Measurements from ENCODE around the gene SEPTIN3.
A peak's percentile ranks its signal among the peaks of the same experiment; 100 is the strongest.
"Not testable (repeated sequence)": the region's sequence is repeated elsewhere in the genome, so short reads cannot be mapped to it uniquely, and the experiment has no call there.

SEPTIN3 gene

DNA sequence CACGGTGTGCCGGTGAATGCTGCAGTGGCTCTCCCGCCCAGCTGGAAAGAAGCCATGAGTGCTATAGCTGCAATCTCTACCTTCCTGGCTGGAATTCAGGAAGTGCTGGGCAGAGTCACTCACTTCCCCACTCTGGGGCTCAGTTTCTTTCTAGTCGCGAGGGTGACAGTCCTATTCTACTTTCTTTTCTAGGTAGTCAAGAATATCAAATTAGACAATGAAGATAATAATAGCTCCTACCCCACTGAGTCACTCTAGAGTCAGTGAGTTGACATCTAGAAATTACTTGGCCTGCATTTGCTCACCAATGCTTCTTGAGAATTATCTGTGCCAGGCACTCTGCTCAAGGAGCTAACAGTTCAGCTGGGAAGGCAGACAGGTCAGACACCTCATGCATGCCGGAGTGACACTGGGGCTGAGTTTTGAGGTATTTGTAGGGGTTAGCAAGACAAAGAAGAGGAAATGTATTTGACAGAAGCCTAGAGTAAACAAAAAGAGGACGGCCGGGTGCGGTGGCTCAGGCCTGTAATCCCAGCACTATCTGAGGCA, 25.5 kb upstream of the SEPTIN3 start:
- no peak for DNase-seq

- DNase-seq = peak; percentile 97
These were observed 22.4 kb upstream of the SEPTIN3 start, which contains the start of gene CENPM for GRCh38 chr22:41946629-41947423. CENPM (minus strand) TSS chr22:41947152; CDS start chr22:41947076, 76 bp downstream.

DNA sequence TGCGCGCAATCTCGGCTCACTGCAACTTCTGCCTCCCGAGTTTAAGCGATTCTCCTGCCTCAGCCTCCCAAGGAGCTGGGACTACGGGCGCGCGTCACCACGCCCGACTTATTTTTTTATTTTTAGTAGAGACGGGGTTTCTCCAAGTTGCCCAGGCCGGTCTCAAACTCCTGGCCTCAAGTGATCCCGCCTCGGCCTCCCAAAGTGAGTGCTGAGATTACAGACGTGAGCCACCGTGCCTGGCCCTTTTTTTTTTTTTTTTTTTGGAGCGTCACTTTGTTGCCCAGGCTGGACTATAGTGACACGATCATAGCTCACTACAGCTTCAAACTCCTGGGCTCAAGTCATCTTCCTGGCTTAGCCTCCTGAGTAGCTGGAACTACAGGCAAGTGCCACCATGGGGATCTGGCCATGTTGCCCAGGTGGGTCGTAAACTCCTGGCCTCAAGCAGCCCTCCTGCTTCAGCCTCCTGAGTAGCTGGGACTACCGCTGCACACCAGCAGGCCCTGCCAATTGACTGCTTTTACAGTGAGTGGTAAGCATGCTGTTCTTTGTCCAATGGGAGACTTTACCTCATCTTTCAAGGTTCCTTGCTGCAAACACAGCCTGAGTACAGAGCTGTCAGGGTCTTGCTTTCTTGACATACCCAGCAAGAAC, 21.7 kb upstream of the SEPTIN3 start:
- no peak for DNase-seq

- no peak for DNase-seq
These were observed 21.1 kb upstream of the SEPTIN3 start for GRCh38 chr22:41948142-41948541.

DNA sequence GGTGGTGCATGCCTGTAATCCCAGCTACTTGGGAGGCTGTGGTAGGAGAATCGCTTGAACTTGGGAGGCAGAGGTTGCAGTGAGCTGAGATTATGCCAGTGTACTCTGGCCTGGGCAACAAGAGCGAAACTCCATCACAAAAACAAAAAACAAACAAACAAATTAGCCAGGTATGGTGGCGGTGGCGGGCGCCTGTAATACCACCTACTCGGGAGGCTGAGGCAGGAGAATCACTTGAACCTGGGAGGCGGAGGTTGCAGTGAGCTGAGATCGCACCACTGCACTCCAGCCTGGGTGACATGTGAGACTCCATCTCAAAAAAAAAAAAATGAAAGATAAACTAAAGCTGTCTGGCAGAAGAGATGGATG, 20.3 kb upstream of the SEPTIN3 start:
- DNase-seq = not testable (repeated sequence)

GRCh38 chr22:41949297-41949965, 19.8 kb upstream of the SEPTIN3 start:
- no peak for DNase-seq

GRCh38 chr22:41951898-41952474, 17.3 kb upstream of the SEPTIN3 start, which contains the start of gene SMIM45:
SMIM45 (plus strand) TSS chr22:41952150.
- DNase-seq = no peak

DNA sequence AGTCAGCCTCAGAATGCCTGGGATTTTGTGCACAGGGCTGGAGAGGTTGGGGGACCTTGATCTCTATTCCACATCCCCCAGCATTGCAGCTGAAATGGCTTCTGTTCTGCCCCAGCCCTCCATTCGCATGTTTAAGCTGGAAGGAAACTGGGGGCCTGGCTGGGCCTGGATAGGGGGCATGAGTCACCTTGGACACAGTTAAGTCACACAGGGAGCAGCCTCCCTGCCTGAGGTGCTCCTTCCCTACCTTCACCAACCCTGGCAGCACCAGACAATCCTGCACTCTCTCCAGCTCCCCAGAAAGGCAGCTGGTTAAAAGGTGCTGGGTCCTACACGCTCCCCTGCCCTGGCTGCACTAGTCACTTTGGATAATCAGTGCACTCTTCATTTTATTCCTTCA, 16.5 kb upstream of the SEPTIN3 start:
- DNase-seq = no peak

- DNase-seq = no peak
These were observed 11.2 kb upstream of the SEPTIN3 start for GRCh38 chr22:41957941-41958556.

DNA sequence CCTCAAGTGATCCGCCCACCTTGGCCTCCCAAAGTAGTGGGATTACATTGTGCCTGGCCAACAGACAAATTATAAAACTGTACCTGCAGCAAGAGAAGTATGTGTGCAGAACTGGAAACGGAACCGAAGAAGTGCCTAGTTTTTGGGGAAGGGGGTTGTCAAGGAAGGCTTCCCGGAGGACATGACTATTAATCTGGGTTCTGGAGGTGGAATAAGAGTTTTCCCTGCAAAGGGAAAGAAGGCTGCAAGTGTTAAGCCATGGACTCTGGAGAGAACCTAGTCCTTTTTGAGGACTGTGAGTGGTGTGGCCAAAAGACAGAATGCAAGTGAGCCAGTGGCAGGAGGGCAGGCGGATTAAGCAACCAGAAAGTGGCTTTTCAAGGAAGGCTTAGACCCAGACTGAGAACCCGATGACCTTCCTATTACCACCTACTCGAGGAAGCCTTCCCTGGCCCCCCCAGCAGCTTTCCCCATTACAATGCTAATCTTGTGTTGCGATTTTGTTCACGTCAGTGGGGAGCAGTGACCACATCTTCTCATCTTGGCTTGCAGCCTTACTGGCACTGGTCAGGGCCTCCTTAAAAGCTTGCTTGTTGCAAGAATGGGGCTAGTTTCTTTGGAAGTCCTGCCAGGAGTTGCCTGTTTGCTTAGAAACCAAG, 5.7 kb upstream of the SEPTIN3 start:
- no peak for DNase-seq

DNA sequence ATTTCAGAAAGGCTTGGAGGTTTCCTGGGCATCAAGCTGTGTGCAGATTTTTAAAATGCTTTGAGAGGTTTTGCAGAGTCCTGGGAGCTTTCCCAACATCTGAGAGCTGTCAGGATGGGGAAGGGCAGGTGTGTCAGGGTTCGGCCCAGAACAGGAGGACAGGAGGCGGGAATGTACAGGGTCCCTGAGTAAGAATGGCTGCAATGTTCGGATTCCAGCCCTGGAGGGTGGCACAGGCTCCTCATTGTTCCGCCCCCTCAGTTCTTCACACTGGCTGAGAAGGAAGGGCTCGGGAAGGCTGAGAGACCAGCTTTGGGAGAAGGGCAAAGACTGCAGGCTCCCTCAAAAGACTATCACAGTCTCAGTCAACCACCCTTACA, 5.1 kb upstream of the SEPTIN3 start:
- DNase-seq = no peak

- no peak for DNase-seq
These were observed 3.0 kb upstream of the SEPTIN3 start for GRCh38 chr22:41966225-41966606.

DNA sequence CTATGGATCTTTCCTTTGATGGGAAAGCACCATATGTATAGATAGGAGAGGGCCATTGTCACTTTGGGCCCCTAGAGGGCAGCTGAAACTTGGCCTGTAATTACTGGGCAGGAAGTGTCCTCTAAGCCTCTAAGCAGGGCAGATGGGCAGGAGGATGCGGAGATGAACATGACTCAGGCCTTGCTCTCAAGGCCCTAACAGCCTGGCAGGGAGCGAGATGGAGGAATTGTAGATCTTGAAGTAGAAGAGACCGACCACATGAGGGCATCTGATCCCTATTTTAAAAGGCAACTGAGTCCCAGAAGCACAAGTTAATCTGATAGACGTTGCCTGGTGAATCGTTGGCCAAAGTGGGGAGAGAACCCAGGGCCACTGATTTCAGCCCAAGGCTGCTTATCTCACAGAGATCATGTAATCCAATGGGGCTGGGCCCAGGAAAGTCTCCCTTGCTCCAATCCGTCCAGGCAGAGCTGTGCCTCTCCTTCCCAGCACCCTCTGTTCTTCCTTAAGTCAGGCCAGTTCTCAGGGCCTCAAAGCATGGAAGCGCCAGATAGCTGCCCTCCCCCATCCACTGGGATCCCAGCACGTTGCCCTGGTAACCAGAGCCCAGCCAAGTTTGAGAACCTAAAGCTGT, 2.5 kb upstream of the SEPTIN3 start:
- DNase-seq = peak; percentile 82 to 85

- DNase-seq = peak; percentile 64 to 73
These were observed 642 bp upstream of the SEPTIN3 start for GRCh38 chr22:41968601-41969000.

- no peak for DNase-seq
These were observed 1.4 kb downstream of the SEPTIN3 start for GRCh38 chr22:41970601-41971000.

DNA sequence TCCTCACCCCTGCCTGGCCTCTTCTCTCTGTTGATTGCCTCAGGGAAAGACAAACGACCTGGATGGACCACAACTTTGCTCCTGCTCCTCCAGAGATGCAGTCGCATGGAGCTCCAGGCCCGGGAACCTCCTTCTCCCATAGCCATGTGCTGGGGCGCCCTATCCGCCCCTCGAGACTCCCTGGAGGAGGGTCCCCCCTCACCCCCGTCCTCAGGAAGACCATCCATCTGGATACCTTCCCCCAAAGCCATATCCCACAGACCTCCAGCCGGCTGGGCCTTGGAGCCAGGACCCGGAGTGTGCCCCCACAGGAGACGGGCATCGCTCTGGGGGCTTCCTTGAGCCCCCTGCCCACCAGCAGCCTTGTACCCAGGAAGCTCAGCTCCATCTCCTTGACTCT, 2.2 kb downstream of the SEPTIN3 start:
- DNase-seq = no peak

DNA sequence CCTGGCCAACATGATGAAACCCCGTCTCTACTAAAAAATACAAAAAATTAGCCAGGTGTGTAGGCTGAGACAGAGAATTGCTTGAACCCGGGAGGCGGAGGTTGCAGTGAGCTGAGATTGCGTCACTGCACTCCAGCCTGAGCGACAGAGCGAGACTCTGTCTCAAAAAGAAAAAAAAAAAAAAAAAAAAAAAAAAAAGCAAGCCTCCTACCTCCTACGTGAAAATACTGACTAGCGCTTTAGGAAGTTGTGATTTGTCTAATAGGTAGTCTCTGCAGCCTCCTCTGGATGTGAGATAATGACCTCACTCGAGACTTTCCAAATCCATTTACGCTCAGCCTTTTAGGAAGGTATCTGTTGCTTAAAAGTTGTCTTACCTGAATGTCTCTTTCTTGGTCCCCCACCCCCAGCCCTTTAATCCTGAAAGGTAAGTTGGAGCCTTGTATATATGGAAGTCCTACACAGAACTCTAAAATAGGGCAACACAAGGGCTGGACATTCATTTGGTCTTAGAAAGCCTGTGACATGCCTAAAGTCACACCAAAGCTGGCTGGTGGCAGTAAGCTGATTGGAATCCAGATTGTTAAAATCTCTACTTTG, 5.5 kb downstream of the SEPTIN3 start:
- no peak for DNase-seq

- no peak for DNase-seq
These were observed 6.2 kb downstream of the SEPTIN3 start for GRCh38 chr22:41975299-41976069.

- peak; percentile 13 for DNase-seq
These were observed 7.0 kb downstream of the SEPTIN3 start for GRCh38 chr22:41976070-41976901.
